SK-N-SH (cell line): Measurements from ENCODE around the gene ARID5A. TPM values are rescaled to one million over a fixed set of nuclear protein-coding genes. Genes with fewer than 3 reads are reported as not detected.

Experiments
- CTCF ChIA-PET: fragments of 300-600, 350-600 bp; formaldehyde crosslinking; extraction: SDS; loops from one replicate; lab custom pipeline; 2021; lab: Yijun Ruan, JAX
- POLR2A ChIA-PET: fragments of 350-600 bp; sonication (Branson Sonifier 250); formaldehyde crosslinking; extraction: SDS; loops from one replicate; lab custom pipeline; 2020; ENCODE audit warnings: antibody characterized with exemption, inconsistent platforms; lab: Yijun Ruan, JAX
- DNase-seq: peaks from one replicate; pipeline ENCODE4 v3.0.0; 2012
- H2AFZ ChIP-seq: fragments of 200-600 bp; sonication (generic); 2 replicates; pipeline ENCODE4 v1.8.1; 2016; ENCODE audit warnings: antibody characterized with exemption, mild to moderate bottlenecking, low read depth
- H3F3A ChIP-seq: fragments of 200-600 bp; sonication (generic); replicated peaks from 2 replicates; pipeline ENCODE3; 2016; ENCODE audit warnings: antibody characterized with exemption, mild to moderate bottlenecking; ENCODE audit not compliant: insufficient read depth
- H3K27ac ChIP-seq, 2 experiments: fragments of 200-500 bp in 1 of 2; fragments of 200-600 bp in 1 of 2; sonication (Bioruptor generic) in 1 of 2; sonication (generic), shearing (Covaris generic) in 1 of 2; 2 replicates each; pipeline versions ENCODE4 v1.5.1 to v1.6.1; 2014 to 2016; ENCODE audit warnings: low read depth in 2 of 2, inconsistent platforms in 1 of 2, low read length in 1 of 2, mild to moderate bottlenecking in 1 of 2, mixed read lengths in 1 of 2
- H3K27me3 ChIP-seq: fragments of 200-600 bp; sonication (generic), shearing (Covaris generic); 2 replicates; pipeline ENCODE4 v1.6.1; 2016; ENCODE audit warnings: mixed run types; ENCODE audit not compliant: insufficient read depth
- H3K36me3 ChIP-seq, 2 experiments: fragments of 200-500 bp in 1 of 2; fragments of 200-600 bp in 1 of 2; sonication (Bioruptor generic) in 1 of 2; sonication (generic) in 1 of 2; replicated peaks in 1 of 2; 2 replicates each; pipeline versions ENCODE3 to v1.5.1; 2014 to 2016; ENCODE audit warnings: low read length in 1 of 2, mild to moderate bottlenecking in 1 of 2; ENCODE audit not compliant: insufficient read depth in 2 of 2, control insufficient read depth in 1 of 2
- H3K4me1 ChIP-seq, 2 experiments: fragments of 200-500 bp in 1 of 2; fragments of 200-600 bp in 1 of 2; sonication (Bioruptor generic) in 1 of 2; sonication (generic), shearing (Covaris generic) in 1 of 2; 2 replicates each; pipeline versions ENCODE4 v1.5.1 to v1.6.1; 2014 to 2016; ENCODE audit warnings: low read depth in 1 of 2, low read length in 1 of 2, mixed run types in 1 of 2; ENCODE audit not compliant: insufficient read depth in 2 of 2, control insufficient read depth in 1 of 2
- H3K4me2 ChIP-seq: fragments of 200-600 bp; sonication (generic), shearing (Covaris generic); 2 replicates; pipeline ENCODE4 v1.6.1; 2017; ENCODE audit warnings: mixed run types
- H3K4me3 ChIP-seq, 2 experiments: fragments of 200-500 bp in 1 of 2; fragments of 200-600 bp in 1 of 2; sonication (Bioruptor generic) in 1 of 2; sonication (generic), shearing (Covaris generic) in 1 of 2; 2 replicates each; pipeline versions ENCODE4 v1.5.1 to v1.8.1; 2014 to 2016; ENCODE audit warnings: low read depth in 2 of 2, inconsistent platforms in 1 of 2, low read length in 1 of 2, mild to moderate bottlenecking in 1 of 2, mixed read lengths in 1 of 2, moderate library complexity in 1 of 2
- H3K79me2 ChIP-seq: fragments of 200-600 bp; sonication (generic); 2 replicates; pipeline ENCODE4 v1.8.1; 2017; ENCODE audit warnings: mild to moderate bottlenecking; ENCODE audit not compliant: insufficient read depth
- H3K9ac ChIP-seq: fragments of 200-600 bp; sonication (generic); 2 replicates; pipeline ENCODE4 v1.6.1; 2017; ENCODE audit warnings: mixed run types
- H3K9me2 ChIP-seq: fragments of 200-600 bp; sonication (generic); 2 replicates; pipeline ENCODE4 v1.6.1; 2017; ENCODE audit warnings: mixed run types
- H3K9me3 ChIP-seq: fragments of 200-600 bp; sonication (generic); 2 replicates; pipeline ENCODE4 v1.6.1; 2017; ENCODE audit warnings: mixed run types, mild to moderate bottlenecking, moderate library complexity
- H4K20me1 ChIP-seq: fragments of 200-600 bp; sonication (generic); 2 replicates; pipeline ENCODE4 v1.6.1; 2017; ENCODE audit warnings: mild to moderate bottlenecking, mixed run types; ENCODE audit not compliant: insufficient read depth
- ELF1 ChIP-seq: IDR thresholded peaks from 2 replicates; pipeline ENCODE4 v1.4.0; 2012
- FOSL2 ChIP-seq: IDR thresholded peaks from 2 replicates; pipeline ENCODE4 v1.4.0; 2012; ENCODE audit warnings: low read depth, mild to moderate bottlenecking, moderate library complexity, borderline replicate concordance
- MEF2A ChIP-seq: IDR thresholded peaks from 2 replicates; pipeline ENCODE4 v1.4.0; 2012; ENCODE audit warnings: low read depth, borderline replicate concordance
- MXI1 ChIP-seq: IDR thresholded peaks from 2 replicates; pipeline ENCODE4 v1.6.1; 2012; ENCODE audit warnings: mild to moderate bottlenecking, low read depth, low read length, improper control_type of control experiment
- POLR2AphosphoS5 ChIP-seq: IDR thresholded peaks from 2 replicates; pipeline ENCODE4 v1.6.1; 2012; ENCODE audit warnings: low read depth, low read length
- RAD21 ChIP-seq: IDR thresholded peaks from 2 replicates; pipeline ENCODE4 v1.6.1; 2012; ENCODE audit warnings: mild to moderate bottlenecking, low read length
- RFX5 ChIP-seq: IDR thresholded peaks from 2 replicates; pipeline ENCODE4 v1.6.1; 2012; ENCODE audit warnings: mild to moderate bottlenecking, improper control_type of control experiment, low read length
- RXRA ChIP-seq: IDR thresholded peaks from 2 replicates; pipeline ENCODE4 v1.4.0; 2012; ENCODE audit warnings: low read depth, mild to moderate bottlenecking, borderline replicate concordance
- TAF1 ChIP-seq: IDR thresholded peaks from 2 replicates; pipeline ENCODE4 v1.6.1; 2012; ENCODE audit warnings: low read depth, mild to moderate bottlenecking, low read length, moderate library complexity, borderline replicate concordance
- TEAD4 ChIP-seq: IDR thresholded peaks from 2 replicates; pipeline ENCODE4 v1.4.0; 2012; ENCODE audit warnings: mild to moderate bottlenecking, borderline replicate concordance; ENCODE audit not compliant: insufficient read depth
- YY1 ChIP-seq: IDR thresholded peaks from 2 replicates; pipeline ENCODE4 v1.4.0; 2012; ENCODE audit warnings: low read depth, mild to moderate bottlenecking
- WGBS: methylation state at CpG from one replicate; pipeline ENCODE4 v1.1.6; 2017; ENCODE audit warnings: low lambda C conversion rate; 5-methylcytosine and 5-hydroxymethylcytosine counted together
- polyA plus RNA-seq, 3 experiments: library from polyadenylated mRNA; depleted of rRNA; stranded (reverse); fragments of >200 nt; gene quantifications; 2 replicates each; pipeline ENCODE4 v1.2.3, GENCODE V29; 2012
- TF ChIP-seq, protein P1 (sequence below): IDR thresholded peaks from 2 replicates; pipeline ENCODE4 v1.4.0; 2012; ENCODE audit warnings: low read depth, borderline replicate concordance
- TF ChIP-seq, protein P2 (sequence below): IDR thresholded peaks from 2 replicates; pipeline ENCODE4 v1.6.1; 2012; ENCODE audit warnings: mild to moderate bottlenecking, low read depth, low read length, moderate library complexity
- TF ChIP-seq, protein P3 (sequence below): IDR thresholded peaks from 2 replicates; pipeline ENCODE4; 2012

Gene ARID5A
- polyA plus RNA-seq, 1 of the 3 experiments (the other 2 are of a cell fraction) = 3.3 TPM

DNA sequence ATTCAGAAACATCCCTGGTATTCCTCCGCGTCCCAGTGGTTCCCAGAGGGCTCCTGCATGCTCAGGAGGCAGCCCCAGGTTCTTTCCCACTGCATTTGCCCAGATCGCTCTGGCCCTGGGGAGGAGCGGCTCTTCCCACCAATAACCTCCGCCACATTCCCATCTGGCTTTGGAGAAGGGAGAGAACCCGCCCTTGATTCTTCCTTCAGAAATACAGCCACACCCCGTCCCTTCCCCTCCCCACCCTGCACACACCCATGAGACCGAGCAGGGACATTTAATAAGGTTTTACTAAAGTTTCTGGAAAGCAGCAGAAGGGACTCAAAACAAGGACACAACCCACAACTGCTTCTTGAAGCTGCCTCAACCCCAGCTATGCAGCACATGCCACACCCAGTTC, 21.9 kb downstream of the ARID5A start:
- peaks cover 0 to 3% of the 10 kb centered on the region in 2 experiments; a peak in 1 of 4 replicates for H3K4me1 ChIP-seq
- peaks cover 3% of the 10 kb centered on the region for H3F3A ChIP-seq
- DNase-seq = no peak
- H3K79me2 ChIP-seq = no peaks in the 10 kb centered on the region
- H2AFZ ChIP-seq = no peak overlapping the region
- CTCF ChIA-PET = no interaction called here
- H3K27ac ChIP-seq = no peak overlapping the region
- no peak overlapping the region for H3K4me3 ChIP-seq
- no peaks in the 10 kb centered on the region for H3K27me3 ChIP-seq
- H3K9ac ChIP-seq = no peak overlapping the region
- TF ChIP-seq, protein P1, sequence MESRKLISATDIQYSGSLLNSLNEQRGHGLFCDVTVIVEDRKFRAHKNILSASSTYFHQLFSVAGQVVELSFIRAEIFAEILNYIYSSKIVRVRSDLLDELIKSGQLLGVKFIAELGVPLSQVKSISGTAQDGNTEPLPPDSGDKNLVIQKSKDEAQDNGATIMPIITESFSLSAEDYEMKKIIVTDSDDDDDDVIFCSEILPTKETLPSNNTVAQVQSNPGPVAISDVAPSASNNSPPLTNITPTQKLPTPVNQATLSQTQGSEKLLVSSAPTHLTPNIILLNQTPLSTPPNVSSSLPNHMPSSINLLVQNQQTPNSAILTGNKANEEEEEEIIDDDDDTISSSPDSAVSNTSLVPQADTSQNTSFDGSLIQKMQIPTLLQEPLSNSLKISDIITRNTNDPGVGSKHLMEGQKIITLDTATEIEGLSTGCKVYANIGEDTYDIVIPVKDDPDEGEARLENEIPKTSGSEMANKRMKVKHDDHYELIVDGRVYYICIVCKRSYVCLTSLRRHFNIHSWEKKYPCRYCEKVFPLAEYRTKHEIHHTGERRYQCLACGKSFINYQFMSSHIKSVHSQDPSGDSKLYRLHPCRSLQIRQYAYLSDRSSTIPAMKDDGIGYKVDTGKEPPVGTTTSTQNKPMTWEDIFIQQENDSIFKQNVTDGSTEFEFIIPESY = no peak
- TF ChIP-seq RXRA (no peak), MXI1 (no peak), RAD21 (no peak), FOSL2 (no peak), MEF2A (no peak), POLR2AphosphoS5 (no peak), TAF1 (no peak), ELF1 (no peak), TEAD4 (no peak), YY1 (no peak), RFX5 (no peak)
- TF ChIP-seq, protein P2, sequence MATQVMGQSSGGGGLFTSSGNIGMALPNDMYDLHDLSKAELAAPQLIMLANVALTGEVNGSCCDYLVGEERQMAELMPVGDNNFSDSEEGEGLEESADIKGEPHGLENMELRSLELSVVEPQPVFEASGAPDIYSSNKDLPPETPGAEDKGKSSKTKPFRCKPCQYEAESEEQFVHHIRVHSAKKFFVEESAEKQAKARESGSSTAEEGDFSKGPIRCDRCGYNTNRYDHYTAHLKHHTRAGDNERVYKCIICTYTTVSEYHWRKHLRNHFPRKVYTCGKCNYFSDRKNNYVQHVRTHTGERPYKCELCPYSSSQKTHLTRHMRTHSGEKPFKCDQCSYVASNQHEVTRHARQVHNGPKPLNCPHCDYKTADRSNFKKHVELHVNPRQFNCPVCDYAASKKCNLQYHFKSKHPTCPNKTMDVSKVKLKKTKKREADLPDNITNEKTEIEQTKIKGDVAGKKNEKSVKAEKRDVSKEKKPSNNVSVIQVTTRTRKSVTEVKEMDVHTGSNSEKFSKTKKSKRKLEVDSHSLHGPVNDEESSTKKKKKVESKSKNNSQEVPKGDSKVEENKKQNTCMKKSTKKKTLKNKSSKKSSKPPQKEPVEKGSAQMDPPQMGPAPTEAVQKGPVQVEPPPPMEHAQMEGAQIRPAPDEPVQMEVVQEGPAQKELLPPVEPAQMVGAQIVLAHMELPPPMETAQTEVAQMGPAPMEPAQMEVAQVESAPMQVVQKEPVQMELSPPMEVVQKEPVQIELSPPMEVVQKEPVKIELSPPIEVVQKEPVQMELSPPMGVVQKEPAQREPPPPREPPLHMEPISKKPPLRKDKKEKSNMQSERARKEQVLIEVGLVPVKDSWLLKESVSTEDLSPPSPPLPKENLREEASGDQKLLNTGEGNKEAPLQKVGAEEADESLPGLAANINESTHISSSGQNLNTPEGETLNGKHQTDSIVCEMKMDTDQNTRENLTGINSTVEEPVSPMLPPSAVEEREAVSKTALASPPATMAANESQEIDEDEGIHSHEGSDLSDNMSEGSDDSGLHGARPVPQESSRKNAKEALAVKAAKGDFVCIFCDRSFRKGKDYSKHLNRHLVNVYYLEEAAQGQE = no peak
- TF ChIP-seq, protein P3, sequence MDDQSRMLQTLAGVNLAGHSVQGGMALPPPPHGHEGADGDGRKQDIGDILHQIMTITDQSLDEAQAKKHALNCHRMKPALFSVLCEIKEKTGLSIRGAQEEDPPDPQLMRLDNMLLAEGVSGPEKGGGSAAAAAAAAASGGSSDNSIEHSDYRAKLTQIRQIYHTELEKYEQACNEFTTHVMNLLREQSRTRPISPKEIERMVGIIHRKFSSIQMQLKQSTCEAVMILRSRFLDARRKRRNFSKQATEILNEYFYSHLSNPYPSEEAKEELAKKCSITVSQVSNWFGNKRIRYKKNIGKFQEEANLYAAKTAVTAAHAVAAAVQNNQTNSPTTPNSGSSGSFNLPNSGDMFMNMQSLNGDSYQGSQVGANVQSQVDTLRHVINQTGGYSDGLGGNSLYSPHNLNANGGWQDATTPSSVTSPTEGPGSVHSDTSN = no peak
- H3K36me3 ChIP-seq = no peaks in the 10 kb centered on the region
- POLR2A ChIA-PET = no interaction called here
- no peaks in the 10 kb centered on the region for H3K9me2 ChIP-seq
- no peaks in the 10 kb centered on the region for H3K9me3 ChIP-seq
- no peak overlapping the region for H3K4me2 ChIP-seq
- 97% methylated on average over 8 of the region's 8 CpGs for WGBS
- H4K20me1 ChIP-seq = no peaks in the 10 kb centered on the region
